Neutrophil (primary cell): Measurements from ENCODE around the gene FAM13C.

Source experiments
- H3K27ac ChIP-seq: fragments of 200-600 bp; sonication (generic); 2 replicates; pipeline ENCODE4 v1.5.1; 2016; ENCODE audit warnings: mild to moderate bottlenecking, moderate library complexity
- H3K27me3 ChIP-seq: fragments of 200-600 bp; sonication (generic); 2 replicates; pipeline ENCODE4 v1.6.0; 2016; ENCODE audit warnings: mild to moderate bottlenecking
- H3K36me3 ChIP-seq: fragments of 200-600 bp; sonication (generic); 2 replicates; pipeline ENCODE4 v1.5.1; 2017
- H3K4me1 ChIP-seq, 2 experiments: fragments of 200-600 bp in 1 of 2; sonication (generic) in 1 of 2; 1 replicate in 1 of 2; 2 replicates in 1 of 2; pipeline versions ENCODE4 v1.5.1 to v1.6.1; 2013 to 2016; ENCODE audit warnings: low read depth in 1 of 2, low read length in 1 of 2, mild to moderate bottlenecking in 1 of 2, moderate library complexity in 1 of 2; ENCODE audit not compliant: control insufficient read depth in 1 of 2, insufficient read depth in 1 of 2
- H3K4me3 ChIP-seq, 2 experiments: fragments of 200-600 bp in 1 of 2; sonication (generic) in 1 of 2; 1 replicate in 1 of 2; 2 replicates in 1 of 2; pipeline ENCODE4 v1.5.1; 2013 to 2016; ENCODE audit warnings: low read depth in 1 of 2, low read length in 1 of 2, mild to moderate bottlenecking in 1 of 2, moderate library complexity in 1 of 2
- H3K9me3 ChIP-seq: fragments of 200-600 bp; sonication (generic); 2 replicates; pipeline ENCODE4 v1.5.1; 2016
- CTCF ChIP-seq: fragments of 200-600 bp; sonication (generic); IDR thresholded peaks from 2 replicates; pipeline ENCODE4 v1.5.1; 2016; ENCODE audit warnings: antibody characterized with exemption

FAM13C gene

DNA sequence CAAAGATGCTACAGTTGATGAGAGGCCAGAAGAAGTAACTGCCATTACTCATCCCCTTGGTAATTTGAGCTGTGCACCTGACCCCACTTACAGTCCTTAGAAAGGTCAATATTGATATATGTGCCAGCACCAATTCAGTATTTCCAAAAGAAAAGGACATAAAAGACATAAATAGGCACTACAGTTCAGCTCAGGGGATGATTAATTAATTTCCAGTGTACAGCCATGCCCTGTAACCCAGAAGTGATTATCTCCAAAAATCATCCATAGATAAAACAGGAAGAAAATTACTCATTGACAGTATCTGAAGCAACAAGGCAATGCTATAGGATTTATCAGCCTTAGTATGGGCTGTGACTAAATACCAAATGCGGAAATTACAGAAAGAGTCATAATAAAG lies 103.5 kb downstream of the FAM13C start:
- Histone ChIP-seq H3K27me3 (no peaks in the 10 kb centered on the region), H3K9me3 (no peaks in the 10 kb centered on the region), H3K4me1 (no peaks in the 10 kb centered on the region), H3K27ac (no peak overlapping the region), H3K4me3 (no peak overlapping the region), H3K36me3 (no peaks in the 10 kb centered on the region)
- no peak for TF ChIP-seq CTCF

DNA sequence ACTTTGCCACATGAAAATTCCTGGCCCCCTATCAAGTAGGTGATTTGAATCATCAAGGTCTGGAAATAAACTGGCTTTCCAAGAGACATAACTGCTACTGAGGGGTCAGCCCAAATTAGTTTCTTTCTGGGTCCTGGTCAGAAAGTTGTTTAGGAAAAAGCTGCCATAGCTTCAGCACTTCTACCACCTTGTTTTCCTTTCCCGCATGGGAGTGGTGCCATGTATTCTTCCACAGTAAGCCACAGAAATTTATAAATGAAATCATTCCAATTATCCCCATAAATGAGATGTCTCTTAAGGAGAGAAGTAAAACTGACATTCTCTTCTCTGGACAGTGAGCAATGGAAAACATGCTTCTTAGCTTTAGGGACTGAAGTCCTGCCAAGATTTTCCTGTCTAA lies 105.1 kb downstream of the FAM13C start:
- Histone ChIP-seq H3K27me3 (no peaks in the 10 kb centered on the region), H3K4me3 (no peak overlapping the region), H3K4me1 (no peaks in the 10 kb centered on the region), H3K27ac (no peak overlapping the region), H3K9me3 (no peaks in the 10 kb centered on the region), H3K36me3 (no peaks in the 10 kb centered on the region)
- TF ChIP-seq CTCF: no peak

DNA sequence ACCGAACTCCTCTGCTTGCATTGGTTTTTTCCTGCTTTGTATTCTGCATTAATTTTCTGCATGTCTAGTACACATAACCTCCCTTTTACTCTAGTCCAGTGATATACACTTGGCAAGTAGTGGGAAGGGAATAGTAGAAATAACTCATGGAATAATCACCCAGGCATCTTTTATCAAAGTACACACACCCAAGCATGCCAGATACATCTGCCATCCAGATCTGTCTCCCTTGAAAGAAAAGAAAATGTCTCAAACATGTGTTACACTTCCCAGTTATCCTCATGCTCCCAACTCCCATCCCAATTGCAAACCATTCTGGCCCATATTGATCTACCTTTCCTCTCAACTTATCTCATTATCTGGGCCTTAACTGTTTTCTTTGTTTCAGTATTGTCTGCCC lies 106.9 kb downstream of the FAM13C start:
- H3K27ac ChIP-seq: no peak overlapping the region
- H3K36me3 ChIP-seq: no peaks in the 10 kb centered on the region
- H3K4me1 ChIP-seq: no peaks in the 10 kb centered on the region
- no peak for TF ChIP-seq CTCF
- no peaks in the 10 kb centered on the region for H3K9me3 ChIP-seq
- H3K27me3 ChIP-seq: no peaks in the 10 kb centered on the region
- H3K4me3 ChIP-seq: no peak overlapping the region

DNA sequence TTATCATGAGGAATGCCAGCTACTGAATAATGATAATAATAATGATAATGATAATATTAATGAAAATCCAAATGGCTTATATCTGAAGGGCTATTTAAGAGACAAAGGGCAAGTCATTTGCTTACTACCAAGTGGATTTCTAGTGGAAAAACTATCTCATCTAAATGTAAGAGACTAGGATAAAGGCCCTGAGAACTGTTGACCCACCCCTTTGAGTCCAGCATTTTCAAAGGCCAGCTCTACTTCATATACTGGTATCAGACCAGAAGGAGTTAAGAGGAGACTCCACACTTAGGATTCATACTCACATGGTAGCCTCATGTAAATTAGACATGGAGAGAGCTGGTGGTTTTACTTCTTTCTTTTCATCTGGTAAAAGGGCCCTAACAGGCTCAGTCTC lies 109.9 kb downstream of the FAM13C start:
- no peaks in the 10 kb centered on the region for H3K9me3 ChIP-seq
- no peaks in the 10 kb centered on the region for H3K27me3 ChIP-seq
- H3K36me3 ChIP-seq: no peaks in the 10 kb centered on the region
- H3K27ac ChIP-seq: no peak overlapping the region
- no peak for TF ChIP-seq CTCF
- H3K4me1 ChIP-seq: no peaks in the 10 kb centered on the region
- no peak overlapping the region for H3K4me3 ChIP-seq

GRCh38 chr10:59245686-59246085 lies 116.7 kb downstream of the FAM13C start:
- H3K4me1 ChIP-seq: no peaks in the 10 kb centered on the region
- no peak overlapping the region for H3K27ac ChIP-seq
- no peak overlapping the region for H3K4me3 ChIP-seq
- no peaks in the 10 kb centered on the region for H3K27me3 ChIP-seq
- no peaks in the 10 kb centered on the region for H3K36me3 ChIP-seq
- TF ChIP-seq CTCF: no peak
- H3K9me3 ChIP-seq: no peaks in the 10 kb centered on the region

GRCh38 chr10:59244871-59245270 lies 117.5 kb downstream of the FAM13C start:
- Histone ChIP-seq H3K9me3 (no peaks in the 10 kb centered on the region), H3K27ac (no peak overlapping the region), H3K4me3 (no peak overlapping the region), H3K27me3 (no peaks in the 10 kb centered on the region), H3K4me1 (no peaks in the 10 kb centered on the region), H3K36me3 (no peaks in the 10 kb centered on the region)
- TF ChIP-seq CTCF: no peak
